HG02763 (cell line): ENCODE measurements around the gene PRLR.
A peak's percentile ranks its signal among the peaks of the same experiment; 100 is the strongest.

ENCODE experiments used
- ATAC-seq: cut with Tn5 transposase; IDR thresholded peaks from one replicate; pipeline ENCODE4 v1.9.1; 2021; ENCODE audit warnings: mild to moderate bottlenecking, moderate library complexity; ENCODE audit not compliant: unreplicated experiment

PRLR gene

DNA sequence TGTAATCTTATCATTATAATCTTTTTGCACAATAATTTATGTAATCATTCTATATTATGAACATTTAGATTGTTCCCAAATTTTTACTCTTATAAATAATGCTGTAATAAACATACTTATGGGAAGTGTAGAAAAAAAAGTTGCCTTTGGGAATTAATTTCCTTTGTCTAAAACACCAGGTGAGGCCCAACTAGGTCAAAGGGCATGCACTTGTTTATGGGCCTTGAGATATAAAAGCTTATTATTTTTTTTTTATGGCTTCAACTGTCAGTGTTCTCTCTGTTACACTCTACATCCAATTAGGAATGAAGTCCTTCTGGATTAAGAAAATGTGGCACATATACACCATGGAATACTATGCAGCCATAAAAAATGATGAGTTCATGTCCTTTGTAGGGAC is 6.5 kb upstream of the PRLR start:
- ATAC-seq, result no peak

DNA sequence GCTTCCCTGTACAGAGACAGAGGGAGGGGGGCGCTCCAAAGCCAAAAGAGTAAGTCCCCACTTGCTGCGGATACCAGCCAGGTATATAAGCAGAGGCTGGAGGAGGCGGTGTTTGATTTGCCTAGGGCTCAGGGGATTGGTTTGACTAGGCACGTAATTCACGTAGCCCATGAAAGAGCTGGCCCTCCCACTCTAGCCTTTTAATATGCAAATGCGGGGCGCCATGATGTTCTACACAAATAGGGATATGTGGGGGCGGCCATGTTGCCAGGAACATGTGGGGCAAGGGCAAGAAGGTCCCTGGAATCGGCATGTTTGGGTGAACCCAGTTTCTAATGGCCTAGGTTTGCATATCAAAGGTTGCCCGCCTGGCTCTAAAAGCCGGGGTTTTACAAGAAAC is 3.3 kb upstream of the PRLR start:
- no peak for ATAC-seq

DNA sequence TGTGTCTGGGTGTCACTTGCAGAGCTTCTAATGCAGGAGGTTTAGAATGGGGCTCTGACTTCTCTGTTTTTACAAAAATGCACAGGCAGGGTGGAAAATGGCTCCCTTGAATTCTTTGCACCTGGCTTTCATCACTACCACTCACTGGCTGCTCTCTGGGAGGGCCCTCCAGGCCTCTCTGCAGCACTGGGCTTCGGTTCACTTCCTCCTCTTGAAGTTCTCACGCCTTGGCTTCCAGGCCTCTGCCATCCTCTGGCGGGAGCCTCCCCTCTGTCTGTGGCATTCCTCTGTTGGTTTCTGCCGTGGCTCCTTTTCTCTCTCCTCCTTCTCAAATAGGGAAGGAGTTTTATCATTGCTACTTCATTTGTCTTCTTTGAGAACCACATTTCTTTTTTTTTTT is 2.8 kb upstream of the PRLR start:
- ATAC-seq, result no peak

DNA sequence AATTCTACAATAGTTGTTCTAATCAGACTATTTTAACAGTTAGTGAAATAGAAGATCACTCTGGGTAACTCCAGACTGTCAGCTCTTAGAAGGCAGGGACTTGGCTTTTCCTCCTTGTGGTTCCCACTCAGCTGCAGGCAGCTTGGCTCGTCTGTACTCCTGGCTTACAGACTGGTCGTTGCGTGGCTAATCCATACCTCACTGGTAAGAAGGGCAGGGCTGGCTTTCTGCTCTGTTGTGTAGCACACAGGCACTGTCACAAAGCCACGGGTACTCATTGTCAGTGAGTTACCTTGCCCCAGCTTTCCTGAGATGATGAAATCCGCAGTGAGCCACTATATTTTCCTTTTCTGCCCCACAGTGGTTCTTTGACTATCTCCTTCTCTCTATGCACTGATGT is 1.8 kb upstream of the PRLR start:
- no peak for ATAC-seq

DNA sequence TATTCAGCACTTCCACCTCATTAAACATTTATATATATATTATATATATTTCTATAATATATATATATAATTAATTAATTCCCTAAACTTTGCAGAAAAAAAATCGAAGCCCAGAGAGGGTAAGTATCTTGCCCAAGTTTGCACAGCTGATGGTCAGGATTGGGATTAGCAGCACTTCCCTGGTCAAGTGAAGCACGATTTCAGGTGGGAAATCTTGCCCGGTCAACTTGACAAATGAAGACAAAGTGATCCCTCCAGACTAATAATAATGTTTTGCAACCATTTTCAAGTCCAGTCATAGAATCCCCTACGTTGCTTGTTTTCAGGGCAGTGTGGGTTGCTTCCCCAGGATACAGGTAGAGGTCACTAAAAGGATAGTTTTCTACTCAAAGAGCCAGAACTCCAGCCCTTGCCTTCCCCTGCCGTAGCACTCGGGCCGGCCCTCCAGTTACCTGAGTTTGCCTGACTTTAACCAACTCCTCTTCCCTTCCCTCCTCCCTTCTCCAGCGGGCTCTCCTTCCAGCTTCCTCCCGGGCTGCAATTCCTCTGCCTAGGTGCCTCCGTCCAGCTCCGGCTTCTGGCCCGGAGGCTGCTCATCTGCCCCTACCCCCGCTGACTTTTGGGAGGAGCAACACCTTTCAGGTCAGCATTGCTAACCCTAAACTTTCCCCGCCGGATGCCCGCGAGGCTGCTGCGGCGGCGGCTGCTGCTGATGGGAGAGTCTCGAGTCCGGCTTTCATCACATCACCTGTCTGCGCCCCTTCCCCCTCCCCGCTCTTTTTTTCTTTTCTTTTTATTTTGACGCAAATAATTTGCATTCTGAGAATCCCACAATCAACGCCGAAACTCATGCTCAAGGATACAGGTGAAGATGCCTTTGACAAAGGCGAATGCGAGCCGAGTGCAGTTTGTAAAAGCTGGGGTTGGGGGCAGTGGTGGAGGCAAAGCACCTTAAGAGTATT is 930 bp downstream of the PRLR start:
- peak; percentile 56 for ATAC-seq

DNA sequence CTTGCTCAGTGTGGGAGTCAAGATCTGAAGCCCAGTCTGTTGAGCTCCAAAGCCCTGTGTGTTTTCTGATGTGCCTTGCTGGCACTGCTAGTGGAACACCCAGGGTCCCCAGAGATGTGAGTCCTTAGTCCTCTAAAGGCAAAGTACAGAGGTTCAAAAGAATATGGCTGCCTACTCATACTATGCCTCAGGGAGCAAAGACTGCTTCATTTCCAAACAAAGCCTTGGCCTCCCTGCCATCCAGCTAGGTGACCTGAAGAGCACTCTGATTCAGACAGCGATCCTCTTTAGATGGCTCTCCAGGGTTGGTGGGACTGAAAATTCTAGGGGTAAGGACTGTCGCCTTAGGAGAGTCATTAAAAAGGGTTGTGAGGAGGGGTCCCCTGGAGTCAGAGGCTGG is 2.0 kb downstream of the PRLR start:
- ATAC-seq, result no peak

DNA sequence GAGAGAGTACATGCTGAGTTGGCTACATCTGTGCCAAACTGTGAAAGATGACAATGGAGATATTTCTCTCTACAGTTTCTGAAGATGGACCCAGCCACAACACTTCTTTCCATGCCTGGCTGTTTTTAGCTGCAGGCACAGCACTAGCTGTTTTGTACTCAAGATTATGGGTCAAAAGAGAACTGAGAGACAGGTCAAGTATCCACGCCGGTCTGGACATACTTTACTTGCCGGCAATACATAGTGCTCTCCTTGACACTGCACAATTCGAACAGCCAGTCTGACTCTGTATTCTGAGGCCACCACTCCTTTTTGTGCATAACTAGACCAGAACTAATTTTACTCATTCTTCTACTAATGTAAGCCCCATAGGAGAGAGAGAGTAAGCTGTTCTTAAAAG is 2.6 kb downstream of the PRLR start:
- no peak for ATAC-seq

DNA sequence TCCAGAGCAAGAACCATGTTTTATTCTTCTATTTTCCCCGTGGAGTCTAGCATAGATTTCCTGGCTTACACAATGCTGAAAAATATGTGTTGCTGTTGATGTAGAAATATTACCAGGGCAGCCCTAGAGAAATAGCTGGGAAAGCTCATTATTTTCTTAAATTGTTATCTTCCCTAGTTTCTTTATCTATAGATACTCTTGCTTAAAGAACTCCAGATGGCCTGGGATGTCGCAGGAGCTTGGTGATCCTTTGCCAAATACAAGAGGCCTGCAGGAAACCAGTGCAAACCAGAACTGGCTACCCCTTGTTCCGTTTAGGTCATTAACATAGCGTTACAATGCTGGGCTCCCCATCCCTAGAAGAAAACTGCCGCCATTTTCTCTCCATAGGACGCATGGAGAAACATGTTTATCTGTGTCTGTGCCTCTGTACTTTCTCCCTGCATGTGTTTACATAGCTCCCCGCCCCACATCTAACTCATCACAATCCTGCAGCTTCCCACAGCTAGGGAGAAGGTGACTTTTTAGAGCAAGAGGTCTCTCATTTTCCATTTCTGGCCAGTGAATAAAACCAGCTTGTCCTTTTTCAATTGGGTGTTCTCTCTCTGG is 6.4 kb downstream of the PRLR start:
- ATAC-seq, result no peak

DNA sequence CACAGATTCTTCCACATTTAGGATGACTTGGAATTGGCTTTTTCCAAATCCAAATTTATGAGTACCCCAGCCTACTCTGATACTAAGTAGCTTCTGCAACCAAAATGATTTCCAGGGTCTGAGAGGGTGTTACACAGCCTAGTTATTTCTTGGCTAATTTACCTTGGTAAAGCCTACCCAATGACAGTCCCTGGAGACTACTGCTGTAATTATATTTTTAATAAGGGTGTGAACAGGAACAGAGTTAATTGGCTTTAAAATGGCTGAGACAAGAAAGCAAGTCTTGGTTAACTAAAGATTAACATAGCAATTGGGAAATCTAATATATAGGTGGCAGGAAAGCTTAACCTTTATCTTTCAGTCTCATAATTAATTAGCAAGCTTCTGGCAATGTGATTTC is 9.3 kb downstream of the PRLR start:
- no peak for ATAC-seq

DNA sequence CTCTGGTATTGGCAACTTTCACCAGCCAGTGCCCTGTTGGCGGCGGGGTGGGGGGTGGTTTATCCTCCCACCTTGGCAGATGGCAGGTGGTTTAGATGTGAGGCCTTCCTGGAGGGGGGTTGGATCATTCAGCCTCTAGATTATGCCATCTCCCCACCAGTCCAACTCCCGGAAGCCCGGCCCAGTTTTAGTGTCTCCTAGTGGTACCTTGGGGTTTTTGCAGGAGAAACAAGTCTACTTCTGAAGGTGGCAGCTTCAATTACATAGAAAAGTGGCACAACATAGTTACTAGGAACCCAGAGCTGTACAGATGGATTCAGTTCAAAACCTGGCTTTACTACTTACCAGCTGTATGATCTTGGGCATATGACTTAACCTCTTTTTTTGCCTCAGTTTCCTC is 11.3 kb downstream of the PRLR start:
- ATAC-seq, result no peak

DNA sequence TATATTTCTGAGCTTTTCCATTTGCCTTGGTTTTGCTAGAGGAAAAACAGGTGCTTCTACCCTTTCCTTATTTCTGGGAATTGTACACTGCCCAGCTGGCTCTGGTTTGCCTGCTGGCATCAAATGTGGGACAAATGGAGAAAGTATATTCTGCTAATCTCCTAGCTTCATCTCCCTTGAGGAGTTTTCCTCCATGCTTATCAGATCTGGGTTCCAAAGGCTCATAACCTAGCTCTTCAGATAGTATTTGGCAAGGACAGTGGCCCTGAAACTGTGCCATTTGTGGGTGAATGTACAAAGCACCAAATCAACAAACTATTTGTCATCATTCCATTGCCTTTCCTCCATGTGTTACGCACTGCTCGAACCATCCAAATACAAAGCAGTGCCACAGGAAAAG is 16.2 kb downstream of the PRLR start:
- ATAC-seq, result no peak

DNA sequence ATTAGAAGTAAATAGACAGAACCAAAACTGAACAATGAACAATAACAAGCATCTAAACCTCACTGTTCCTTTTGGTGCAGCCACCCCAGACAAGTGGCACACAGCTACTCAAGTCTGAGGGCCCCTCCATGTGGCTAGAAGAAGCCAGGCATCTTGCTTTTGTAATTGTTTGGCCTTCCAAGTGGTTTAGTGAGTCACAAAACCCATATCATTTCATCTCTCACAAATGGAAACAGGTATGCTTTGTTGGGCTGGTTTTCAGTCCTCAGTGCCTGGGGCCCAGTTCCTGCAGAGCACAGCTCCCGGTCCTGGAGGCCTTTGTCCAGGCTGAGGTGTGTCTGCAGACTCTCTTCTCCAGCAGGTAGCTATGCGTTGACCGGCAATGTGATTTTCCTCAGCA is 16.7 kb downstream of the PRLR start:
- ATAC-seq, result no peak

DNA sequence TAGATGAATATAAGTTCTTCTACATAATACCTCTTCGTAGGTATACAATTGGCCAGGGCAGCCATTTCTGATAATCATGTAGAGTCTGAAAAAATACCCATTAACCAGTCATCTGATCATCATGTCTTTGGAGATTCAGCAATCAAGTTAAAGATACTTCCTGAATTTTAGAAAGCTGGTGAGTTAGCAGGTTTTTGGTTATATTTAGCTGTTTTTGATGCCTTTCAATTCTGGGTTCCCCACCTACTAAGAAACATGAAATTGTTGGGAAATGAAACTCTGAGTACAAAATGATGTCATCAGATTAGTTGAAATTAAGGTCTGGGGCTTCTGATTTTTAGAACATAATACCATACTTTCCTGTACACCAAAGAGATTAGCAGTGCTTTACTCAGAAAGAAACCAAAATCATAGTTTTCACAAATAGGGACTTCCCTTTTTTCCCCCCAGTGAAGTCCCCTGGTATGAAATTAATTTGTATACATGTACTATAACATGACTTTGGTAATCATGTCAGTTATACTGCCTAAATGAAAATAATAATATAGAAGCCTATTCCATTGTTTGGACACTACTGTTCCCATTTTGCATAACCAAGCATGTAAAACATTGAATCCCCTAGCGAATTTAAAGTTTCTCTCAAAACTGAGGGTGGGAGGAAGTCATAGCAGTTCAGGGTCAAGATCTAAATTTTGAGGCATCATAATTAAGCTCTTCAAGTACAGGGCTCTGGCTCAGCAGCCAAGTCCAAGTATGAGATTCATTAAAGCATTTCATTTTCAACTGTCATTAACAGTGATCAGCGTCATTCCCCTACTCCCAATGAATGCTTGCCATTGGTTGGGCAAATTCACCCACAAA is 17.9 kb downstream of the PRLR start:
- peak; percentile 65 for ATAC-seq

DNA sequence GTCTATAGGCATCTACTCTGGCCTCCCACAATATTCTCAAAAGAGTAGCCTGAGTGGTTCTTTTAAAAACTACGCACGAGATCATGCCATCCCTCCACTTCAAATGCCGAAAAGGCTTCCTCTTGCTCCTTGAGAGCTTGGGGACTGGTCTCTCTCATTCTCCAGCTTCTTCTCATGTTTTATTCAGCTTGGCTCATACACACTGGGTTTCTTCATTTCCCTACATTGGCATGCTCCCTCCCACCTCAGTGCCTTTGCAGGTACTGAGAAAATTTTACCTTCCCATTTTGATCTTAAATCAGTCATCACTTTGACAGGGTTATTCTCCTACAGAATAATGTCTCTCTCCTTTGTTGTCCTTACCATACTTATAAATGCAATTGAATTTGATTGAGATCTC is 20.4 kb downstream of the PRLR start:
- no peak for ATAC-seq

DNA sequence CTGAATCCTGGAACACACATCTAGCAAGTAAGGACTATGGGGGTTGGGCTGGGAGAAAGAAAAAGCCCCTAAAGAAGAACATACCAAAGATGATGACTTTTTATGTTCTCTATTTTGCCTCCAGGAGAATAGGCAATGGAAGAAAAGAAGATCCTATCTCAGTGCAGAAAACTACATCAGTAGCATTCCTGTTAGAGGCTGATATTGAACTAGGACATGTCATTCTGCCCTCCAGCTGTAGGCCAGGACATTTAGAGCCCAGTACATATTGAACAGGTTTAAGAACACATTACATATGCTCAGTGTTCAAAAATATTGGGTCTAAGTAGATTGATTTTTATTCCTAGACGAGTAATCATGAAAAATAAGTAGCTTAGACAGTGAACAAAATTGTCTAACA is 24.7 kb downstream of the PRLR start:
- ATAC-seq, result no peak

DNA sequence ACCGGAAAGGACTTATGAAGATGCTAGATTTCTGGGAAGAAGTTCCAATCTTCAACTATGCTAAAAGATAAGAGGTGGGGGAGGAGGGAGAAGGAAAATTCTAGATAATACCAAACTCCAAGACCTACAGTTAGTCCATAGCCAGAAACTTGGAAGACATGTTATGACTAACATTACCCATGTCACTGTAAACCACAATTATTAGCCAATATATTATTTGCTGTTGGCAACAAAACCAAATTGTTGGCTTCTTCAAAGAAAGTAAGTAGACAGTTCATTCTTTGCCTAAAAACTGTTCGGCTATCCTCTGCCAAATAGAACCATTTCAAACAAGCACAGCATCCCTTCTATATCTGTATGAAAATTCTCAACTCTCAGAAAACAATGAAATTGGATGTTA is 25.1 kb downstream of the PRLR start:
- ATAC-seq, result no peak

DNA sequence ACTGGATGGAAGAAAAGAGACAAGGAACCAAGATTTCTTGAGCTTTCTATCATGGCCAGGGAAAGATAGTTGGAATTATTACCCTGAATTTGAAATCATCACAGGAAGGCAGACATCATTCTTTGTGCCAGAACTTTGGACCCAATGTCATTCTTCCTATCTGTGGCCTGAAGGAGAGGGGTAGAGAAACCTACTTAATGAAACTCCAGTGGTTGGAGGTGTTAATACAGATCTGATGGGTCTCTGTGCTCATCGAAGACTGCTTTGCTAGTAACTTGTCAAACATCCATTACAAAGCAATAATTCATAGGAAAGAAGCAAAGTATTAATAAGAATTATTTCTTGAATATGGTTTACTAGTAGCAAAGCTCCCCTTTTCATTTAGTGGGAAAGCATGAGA is 26.9 kb downstream of the PRLR start:
- ATAC-seq, result no peak

DNA sequence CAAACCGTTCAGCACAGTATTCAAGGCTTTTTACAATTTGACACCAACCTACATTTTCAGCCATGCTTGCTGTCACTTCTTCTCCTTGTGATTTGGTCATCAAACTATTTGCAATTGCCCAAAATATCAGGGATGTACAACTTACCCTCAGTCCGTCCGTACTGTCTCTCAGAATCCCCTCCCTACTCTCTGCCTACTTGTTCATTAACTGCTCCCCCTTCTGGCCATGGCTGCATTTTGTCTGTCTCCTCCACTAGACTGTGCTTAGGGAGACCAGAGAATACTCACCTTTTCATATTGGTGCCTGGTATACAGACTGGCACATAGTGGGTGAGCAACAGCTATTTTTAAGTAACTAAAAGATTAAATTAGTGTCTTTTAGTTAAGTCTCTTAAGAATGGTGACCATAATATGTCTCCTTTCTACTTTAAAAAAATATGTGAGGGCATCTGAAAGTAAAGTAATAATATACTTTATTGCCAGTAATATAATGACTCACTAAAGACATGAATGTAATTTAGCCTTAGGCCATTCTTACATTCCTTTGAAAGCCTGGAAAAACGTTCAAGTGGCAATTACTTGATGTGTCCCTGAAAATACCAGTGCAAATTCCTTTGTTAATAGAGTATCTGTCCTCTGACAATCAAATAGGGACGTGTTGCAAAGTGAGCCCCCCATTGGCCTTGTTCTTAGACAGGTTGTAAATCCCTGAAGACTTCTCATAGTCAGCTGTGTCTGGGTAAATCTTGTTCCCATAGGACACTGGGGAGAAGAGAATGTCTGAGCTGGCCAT is 27.8 kb downstream of the PRLR start:
- ATAC-seq, result no peak

DNA sequence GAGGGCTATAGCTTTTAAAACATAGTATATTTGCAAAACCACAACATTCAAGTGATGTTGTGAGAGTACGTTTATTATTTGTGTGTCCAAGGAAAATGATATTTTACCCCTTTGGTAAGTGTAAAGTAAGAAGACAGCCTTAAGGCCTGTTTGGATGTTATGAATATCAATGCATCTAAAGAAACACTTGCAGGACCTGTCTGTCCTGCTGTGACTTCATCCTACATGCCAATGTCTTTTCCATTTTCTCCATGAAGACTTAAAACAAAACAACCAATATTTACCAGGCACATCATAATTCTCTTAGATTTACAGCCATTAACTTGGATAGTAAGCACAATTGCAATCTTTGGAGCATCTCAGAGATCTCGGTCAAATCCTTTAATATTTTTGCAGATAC is 29.0 kb downstream of the PRLR start:
- no peak for ATAC-seq

DNA sequence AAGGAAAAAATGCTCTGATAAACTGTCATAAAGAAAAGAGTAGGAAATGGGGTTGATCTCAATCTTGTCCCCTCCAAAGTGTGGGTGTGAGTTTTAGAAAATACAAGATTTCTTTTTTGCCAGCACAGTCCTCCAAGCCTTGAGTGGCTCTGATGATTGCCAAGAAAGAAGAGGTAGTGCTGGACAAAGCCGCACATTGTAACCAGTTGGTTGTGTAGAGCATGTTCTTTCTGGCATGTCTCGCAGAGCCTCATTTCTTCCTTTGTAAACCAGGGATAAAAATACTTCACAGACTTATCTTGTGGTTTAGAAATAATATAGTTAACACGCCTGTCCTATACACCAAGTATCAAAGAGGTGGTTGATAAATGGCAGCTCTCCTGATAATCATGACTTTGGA is 30.4 kb downstream of the PRLR start:
- ATAC-seq, result no peak

DNA sequence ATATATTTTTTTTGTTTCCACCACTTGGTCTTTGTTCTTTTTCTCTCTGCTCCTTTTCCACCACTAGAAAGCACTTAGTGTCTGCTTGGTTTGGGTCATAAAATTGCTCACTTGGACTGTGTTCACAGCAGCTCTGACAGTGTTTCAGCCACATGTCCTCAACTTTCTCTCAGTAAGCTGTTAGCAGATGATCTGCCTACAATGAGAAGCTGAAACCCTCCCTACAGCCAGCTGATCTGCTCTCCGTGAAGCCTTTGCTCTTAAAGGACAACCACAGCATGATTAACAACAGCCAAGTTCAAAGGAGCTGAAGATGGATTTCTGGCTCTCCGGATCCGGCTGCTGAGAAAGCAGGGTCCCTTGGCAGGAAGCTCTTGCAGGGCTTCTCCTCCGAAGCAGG is 31.6 kb downstream of the PRLR start:
- ATAC-seq, result no peak
